Adipocyte (in vitro differentiated cells): ENCODE measurements around the gene PADI4.
"Not testable (repeated sequence)": the region's sequence is repeated elsewhere in the genome, so short reads cannot be mapped to it uniquely, and the experiment has no call there.

Experiments
- DNase-seq: peaks from one replicate; pipeline ENCODE4 v3.0.0-alpha.2; 2015; ENCODE audit warnings: low read depth
- H3K27me3 ChIP-seq: replicated peaks from 2 replicates; pipeline ENCODE4 v1.7.0; 2013; ENCODE audit warnings: mild to moderate bottlenecking, low read length, moderate library complexity; ENCODE audit not compliant: control insufficient read depth, insufficient read depth
- H3K36me3 ChIP-seq: 2 replicates; pipeline ENCODE4 v1.7.0; 2013; ENCODE audit warnings: low read length, mild to moderate bottlenecking, moderate library complexity; ENCODE audit not compliant: control insufficient read depth, insufficient read depth, severe bottlenecking
- H3K4me1 ChIP-seq: 2 replicates; pipeline ENCODE4 v1.7.0; 2013; ENCODE audit warnings: mild to moderate bottlenecking, low read length, moderate library complexity; ENCODE audit not compliant: control insufficient read depth, insufficient read depth
- H3K4me3 ChIP-seq: 2 replicates; pipeline ENCODE4 v1.7.0; 2013; ENCODE audit warnings: mild to moderate bottlenecking, low read length, moderate library complexity
- H3K9ac ChIP-seq: 2 replicates; pipeline ENCODE4 v1.7.0; 2013; ENCODE audit warnings: mild to moderate bottlenecking, low read length, moderate library complexity
- H3K9me3 ChIP-seq: 2 replicates; pipeline ENCODE4 v1.7.0; 2013; ENCODE audit warnings: mild to moderate bottlenecking, low read length, moderate library complexity; ENCODE audit not compliant: control insufficient read depth

PADI4 gene

DNA sequence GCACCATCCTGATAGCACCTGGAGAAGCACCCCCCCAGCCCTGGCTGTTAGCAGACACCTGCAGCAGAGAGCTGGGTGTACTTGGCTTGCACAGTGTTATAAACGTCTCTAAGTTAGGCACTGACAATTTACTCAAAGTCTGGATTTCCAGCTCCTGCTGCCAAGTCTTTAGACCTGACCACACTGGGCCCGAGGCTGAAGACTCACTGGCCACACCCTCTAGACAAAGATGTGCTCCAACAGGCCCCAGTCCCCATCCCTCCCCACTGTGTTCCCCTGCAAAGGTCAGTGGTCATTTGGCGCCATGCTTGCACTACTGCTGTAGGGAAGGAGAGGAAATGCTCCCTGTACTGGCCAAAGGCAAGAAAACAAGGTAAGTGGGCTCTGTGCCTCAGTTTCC lies 95.1 kb downstream of the PADI4 start:
- Histone ChIP-seq H3K9ac (no peak overlapping the region), H3K9me3 (no peaks in the 10 kb centered on the region), H3K27me3 (peaks cover under 1% of the 10 kb centered on the region), H3K4me3 (no peak overlapping the region), H3K4me1 (no peaks in the 10 kb centered on the region), H3K36me3 (peaks cover 11% of the 10 kb centered on the region)
- no peak for DNase-seq

DNA sequence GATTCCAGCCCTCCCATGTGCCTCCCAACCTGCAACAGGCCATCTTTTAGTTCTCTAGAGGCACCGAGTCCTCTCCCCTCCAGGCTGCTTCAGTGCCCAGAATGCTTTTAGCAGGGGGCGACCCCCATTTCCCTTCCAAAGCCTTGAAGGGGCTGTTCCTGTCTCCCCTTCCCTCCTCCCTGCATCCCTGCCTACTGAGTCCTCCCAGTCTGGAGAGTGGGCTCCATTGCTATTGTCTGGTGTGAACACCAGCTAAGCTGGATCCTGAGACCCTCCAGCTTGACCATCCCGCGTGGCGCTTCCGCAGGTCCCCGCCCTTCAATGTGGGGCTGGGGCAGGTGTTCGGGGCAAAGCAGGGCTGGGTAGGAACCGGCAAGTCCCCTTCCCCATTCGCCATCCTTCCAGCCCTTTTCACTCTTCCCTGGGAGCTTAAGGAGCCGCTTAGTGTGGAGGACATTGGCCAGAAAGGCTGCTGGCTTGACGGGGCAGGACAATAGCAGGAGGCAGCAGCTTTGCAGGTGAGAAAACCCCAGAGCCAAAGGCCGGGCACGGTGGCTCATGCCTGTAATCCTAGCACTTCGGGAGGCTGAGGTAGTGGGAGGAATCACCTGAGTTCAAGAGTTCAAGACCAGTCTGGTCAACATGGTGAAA lies 96.2 kb downstream of the PADI4 start:
- Histone ChIP-seq H3K9ac (no peak overlapping the region), H3K4me1 (no peaks in the 10 kb centered on the region), H3K4me3 (no peak overlapping the region), H3K36me3 (peaks cover 21% of the 10 kb centered on the region), H3K27me3 (no peaks in the 10 kb centered on the region), H3K9me3 (no peaks in the 10 kb centered on the region)
- DNase-seq: no peak

- Histone ChIP-seq H3K27me3 (no peaks in the 10 kb centered on the region), H3K36me3 (peaks cover 27% of the 10 kb centered on the region), H3K4me3 (no peak overlapping the region), H3K9me3 (no peaks in the 10 kb centered on the region), H3K9ac (no peak overlapping the region), H3K4me1 (no peaks in the 10 kb centered on the region)
- no peak for DNase-seq
Observed at GRCh38 chr1:17404820-17405219, 96.8 kb downstream of the PADI4 start.

GRCh38 chr1:17405898-17406759 lies 98.1 kb downstream of the PADI4 start:
- no peak overlapping the region for H3K4me3 ChIP-seq
- no peaks in the 10 kb centered on the region for H3K4me1 ChIP-seq
- H3K36me3 ChIP-seq: peaks cover 39% of the 10 kb centered on the region
- no peak overlapping the region for H3K9ac ChIP-seq
- no peaks in the 10 kb centered on the region for H3K27me3 ChIP-seq
- peak; percentile 72 for DNase-seq
- no peaks in the 10 kb centered on the region for H3K9me3 ChIP-seq

DNA sequence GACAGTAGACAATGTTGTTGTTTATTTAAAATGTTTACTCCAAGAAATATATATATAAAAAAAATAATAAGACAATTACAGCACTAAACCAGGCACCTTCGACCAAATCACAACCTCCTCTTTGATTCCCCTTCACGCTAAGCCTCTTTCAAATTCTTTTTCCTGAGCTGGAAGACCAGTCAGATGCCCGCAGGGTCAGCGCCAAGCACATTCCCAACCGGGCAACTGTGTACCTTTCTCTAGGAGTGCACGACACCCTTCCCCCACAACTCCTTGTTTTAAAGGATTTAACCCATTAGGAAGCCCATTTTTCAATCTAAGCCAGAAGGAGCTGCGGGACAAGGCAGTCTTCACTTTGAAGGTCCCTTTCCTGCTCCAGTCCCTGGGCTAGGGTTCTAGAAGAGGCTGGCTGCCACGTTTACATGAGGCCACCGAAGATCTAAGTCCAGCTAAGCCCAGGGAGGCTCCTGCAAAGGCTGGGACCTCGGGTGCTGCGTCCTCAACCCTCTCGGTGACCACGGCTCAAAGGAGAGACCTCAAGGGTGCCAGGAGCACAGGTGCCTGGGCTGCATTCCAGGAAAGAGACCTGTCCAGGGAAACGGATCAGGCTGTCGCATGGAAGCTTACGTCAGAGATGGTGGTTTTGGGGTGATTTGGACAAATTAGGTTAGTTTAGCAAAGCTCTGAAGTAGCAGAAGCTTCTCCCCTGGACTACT lies 98.9 kb downstream of the PADI4 start:
- peaks cover 47% of the 10 kb centered on the region for H3K36me3 ChIP-seq
- not testable (repeated sequence) for H3K4me3 ChIP-seq, H3K9ac ChIP-seq, H3K4me1 ChIP-seq, H3K27me3 ChIP-seq, DNase-seq, H3K9me3 ChIP-seq

DNA sequence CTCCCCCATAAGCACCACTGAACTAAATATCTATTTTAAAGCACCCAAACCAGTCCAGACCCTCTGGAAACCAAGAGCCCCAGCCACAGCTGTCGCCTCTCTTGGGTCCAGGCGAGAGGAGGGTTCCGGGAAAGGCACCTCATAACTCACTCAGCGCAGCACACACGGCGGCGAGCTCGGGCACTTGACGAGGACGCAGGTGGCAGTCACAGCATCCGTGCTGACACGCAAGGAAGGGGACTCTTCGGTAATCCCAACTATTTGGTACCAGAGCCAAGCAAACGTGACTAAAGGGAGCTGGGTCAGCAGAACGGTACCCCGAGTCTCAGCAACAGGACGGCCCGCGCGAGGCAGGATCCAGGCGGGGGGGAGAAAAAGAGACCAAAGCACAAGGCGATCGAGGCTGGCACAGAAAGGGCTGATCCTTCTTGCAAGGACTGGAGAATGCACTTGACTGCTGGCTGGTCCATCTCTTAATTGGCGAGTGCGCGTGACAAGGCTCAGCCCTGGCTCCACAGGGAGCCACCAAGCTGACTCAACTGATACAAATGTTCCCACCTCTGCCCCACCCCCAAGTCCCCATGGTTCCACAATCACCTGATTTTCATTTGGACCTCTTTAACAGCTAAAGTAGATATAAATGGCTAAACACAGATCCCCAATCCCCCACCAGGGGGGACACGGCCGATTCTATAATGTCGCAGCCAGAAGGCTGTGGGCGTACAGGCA lies 100.0 kb downstream of the PADI4 start:
- H3K27me3 ChIP-seq, H3K4me1 ChIP-seq, H3K4me3 ChIP-seq, H3K9ac ChIP-seq, DNase-seq, H3K9me3 ChIP-seq: not testable (repeated sequence)
- peaks cover 57% of the 10 kb centered on the region for H3K36me3 ChIP-seq

- Histone ChIP-seq H3K4me1 (no peaks in the 10 kb centered on the region), H3K4me3 (no peak overlapping the region), H3K36me3 (peaks cover 69% of the 10 kb centered on the region), H3K9me3 (no peaks in the 10 kb centered on the region), H3K27me3 (no peaks in the 10 kb centered on the region), H3K9ac (no peak overlapping the region)
- no peak for DNase-seq
Observed at GRCh38 chr1:17409391-17409811, 101.4 kb downstream of the PADI4 start.

DNA sequence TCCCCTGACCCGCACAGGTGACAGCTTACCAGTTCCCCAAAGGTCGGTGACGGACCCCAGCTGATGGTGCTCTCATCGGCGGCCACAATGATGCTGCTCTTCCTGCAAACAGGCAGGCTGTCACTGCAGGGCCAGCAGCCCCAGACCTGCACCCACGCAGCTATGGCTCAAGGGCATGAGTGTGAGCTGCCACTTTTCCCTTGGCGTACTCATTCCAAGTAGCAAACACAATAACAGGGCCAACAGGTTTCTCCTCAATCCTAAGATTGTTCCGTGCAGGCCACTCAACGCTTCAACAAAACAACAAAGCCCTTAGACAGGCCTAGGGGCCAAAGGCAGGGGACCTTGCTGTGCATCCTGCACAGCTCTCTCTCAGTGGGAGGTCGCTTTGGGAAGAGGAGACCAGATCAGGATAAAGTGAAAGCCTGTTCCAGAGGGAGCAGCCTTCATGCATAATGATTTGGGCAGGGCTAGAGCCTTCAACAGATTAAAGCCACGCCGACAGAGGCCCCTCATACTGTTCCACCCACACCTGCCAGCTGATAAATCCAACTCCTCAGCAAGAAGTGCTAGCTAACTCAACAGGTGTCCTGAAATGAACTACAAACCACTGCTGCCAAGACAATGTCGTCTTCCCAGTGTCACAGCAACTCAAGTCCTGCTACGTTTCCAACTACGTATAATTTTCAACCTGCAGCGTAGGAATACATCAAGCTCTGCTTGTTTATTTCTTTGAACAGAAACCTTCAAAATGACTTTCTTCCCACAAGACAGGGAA lies 104.3 kb downstream of the PADI4 start:
- Histone ChIP-seq H3K4me3 (no peak overlapping the region), H3K4me1 (no peaks in the 10 kb centered on the region), H3K9ac (no peak overlapping the region), H3K27me3 (no peaks in the 10 kb centered on the region), H3K36me3 (peaks cover 92% of the 10 kb centered on the region), H3K9me3 (no peaks in the 10 kb centered on the region)
- no peak for DNase-seq
